GM23338 (cell line): Measurements from ENCODE around the gene SLC39A10. TPM values are rescaled to one million over a fixed set of nuclear protein-coding genes. Genes with fewer than 3 reads are reported as not detected.

Source experiments
- ATAC-seq: fragments of 200-7000 bp; cut with Tn5 transposase; 3 replicates; pipeline ENCODE4 v1.9.1; 2020
- DNase-seq: peaks from one replicate; pipeline ENCODE4 v3.0.0-alpha.2; 2015; ENCODE audit warnings: low spot score
- H2AFZ ChIP-seq: fragments of 200-600 bp; sonication (generic); 2 replicates; pipeline ENCODE4 v1.8.0; 2016; ENCODE audit warnings: antibody characterized with exemption, mild to moderate bottlenecking, moderate library complexity
- H3F3A ChIP-seq: fragments of 200-600 bp; sonication (generic); replicated peaks from 2 replicates; pipeline ENCODE4 v1.8.0; 2017; ENCODE audit warnings: antibody characterized with exemption, mixed run types, low read depth
- H3K27ac ChIP-seq: fragments of 200-600 bp; sonication (generic); 2 replicates; pipeline ENCODE4 v1.6.1; 2016; ENCODE audit warnings: low read depth
- H3K27me3 ChIP-seq: fragments of 200-600 bp; sonication (generic); 2 replicates; pipeline ENCODE4 v1.8.0; 2016; ENCODE audit warnings: mild to moderate bottlenecking, mixed run types, moderate library complexity; ENCODE audit not compliant: insufficient read depth
- H3K36me3 ChIP-seq: fragments of 200-600 bp; sonication (generic); 2 replicates; pipeline ENCODE4 v1.8.0; 2016; ENCODE audit warnings: mild to moderate bottlenecking; ENCODE audit not compliant: insufficient read depth
- H3K4me1 ChIP-seq: fragments of 200-600 bp; sonication (generic); 2 replicates; pipeline ENCODE4 v1.8.0; 2016; ENCODE audit warnings: mild to moderate bottlenecking, moderate library complexity; ENCODE audit not compliant: insufficient read depth
- H3K4me2 ChIP-seq: fragments of 200-600 bp; sonication (generic); 2 replicates; pipeline ENCODE4 v1.7.1; 2017; ENCODE audit warnings: mixed run types
- H3K4me3 ChIP-seq: fragments of 200-600 bp; sonication (generic); 2 replicates; pipeline ENCODE4 v1.6.1; 2016; ENCODE audit warnings: mixed run types
- H3K79me2 ChIP-seq: fragments of 200-600 bp; sonication (generic); replicated peaks from 2 replicates; pipeline ENCODE4 v1.8.0; 2017; ENCODE audit warnings: mild to moderate bottlenecking; ENCODE audit not compliant: insufficient read depth
- H3K9me2 ChIP-seq: fragments of 200-600 bp; sonication (generic); 2 replicates; pipeline ENCODE4 v1.8.0; 2017; ENCODE audit not compliant: insufficient read depth
- H4K20me1 ChIP-seq: fragments of 200-600 bp; sonication (generic); replicated peaks from 2 replicates; pipeline ENCODE4 v1.8.0; 2017; ENCODE audit warnings: mild to moderate bottlenecking; ENCODE audit not compliant: insufficient read depth
- H3K27ac Mint-ChIP-seq: 2 replicates; pipeline ENCODE4 v1.8.0; 2020; ENCODE audit warnings: inconsistent platforms, mild to moderate bottlenecking, moderate library complexity, mixed read lengths
- H3K27me3 Mint-ChIP-seq: 3 replicates; pipeline ENCODE4 v1.8.0; 2022; ENCODE audit warnings: low read depth, mild to moderate bottlenecking, moderate library complexity, mixed read lengths, inconsistent platforms; ENCODE audit not compliant: insufficient read depth, poor library complexity
- H3K36me3 Mint-ChIP-seq: 3 replicates; pipeline ENCODE4 v1.8.0; 2021; ENCODE audit warnings: low read depth, mild to moderate bottlenecking, inconsistent platforms, moderate library complexity, mixed read lengths
- H3K4me1 Mint-ChIP-seq: 3 replicates; pipeline ENCODE4 v1.8.0; 2020; ENCODE audit warnings: mild to moderate bottlenecking, inconsistent platforms, mixed read lengths
- H3K4me3 Mint-ChIP-seq: 3 replicates; pipeline ENCODE4 v1.8.0; 2021; ENCODE audit warnings: moderate library complexity, mild to moderate bottlenecking, inconsistent platforms, mixed read lengths
- H3K9me3 Mint-ChIP-seq: 3 replicates; pipeline ENCODE4 v1.8.0; 2020; ENCODE audit warnings: moderate library complexity, mild to moderate bottlenecking, inconsistent platforms, mixed read lengths
- CREB1 ChIP-seq: fragments of 250-450 bp; sonication (Bioruptor Pico); IDR thresholded peaks from 2 replicates; pipeline ENCODE4 v1.5.0; 2020; ENCODE audit warnings: low read depth, mild to moderate bottlenecking, moderate library complexity
- EZH2 ChIP-seq: fragments of 200-600 bp; sonication (generic); IDR thresholded peaks from one replicate; pipeline ENCODE4 v1.8.0; 2017; ENCODE audit warnings: antibody characterized with exemption, mild to moderate bottlenecking, low read depth; ENCODE audit not compliant: unreplicated experiment
- EZH2phosphoT487 ChIP-seq: fragments of 200-600 bp; sonication (generic); IDR thresholded peaks from one replicate; pipeline ENCODE4 v1.8.1; 2018; ENCODE audit warnings: antibody characterized with exemption; ENCODE audit not compliant: unreplicated experiment
- JUNB ChIP-seq: IDR thresholded peaks from one replicate; pipeline ENCODE4 v1.6.1; 2016; ENCODE audit warnings: antibody characterized with exemption; ENCODE audit not compliant: unreplicated experiment
- NANOG ChIP-seq: IDR thresholded peaks from 2 replicates; pipeline ENCODE4 v1.6.1; 2016; ENCODE audit warnings: antibody characterized with exemption, borderline replicate concordance
- POLR2AphosphoS5 ChIP-seq: IDR thresholded peaks from 2 replicates; pipeline ENCODE4 v1.6.1; 2016; ENCODE audit warnings: antibody characterized with exemption, low read depth
- STAT1 ChIP-seq: IDR thresholded peaks from one replicate; pipeline ENCODE4 v1.6.1; 2016; ENCODE audit warnings: antibody characterized with exemption; ENCODE audit not compliant: unreplicated experiment
- ZNF114 ChIP-seq: fragments of 250-450 bp; sonication (Bioruptor Pico); IDR thresholded peaks from 2 replicates; pipeline ENCODE4 v1.5.0; 2020; ENCODE audit warnings: mild to moderate bottlenecking, moderate library complexity
- ZNF331 ChIP-seq: fragments of 250-450 bp; sonication (Bioruptor Pico); IDR thresholded peaks from 2 replicates; pipeline ENCODE4 v1.5.0; 2020; ENCODE audit warnings: low read depth, mild to moderate bottlenecking, moderate library complexity
- polyA plus RNA-seq: library from polyadenylated mRNA; unstranded; fragments of >200 nt; fragmentation: Nextera tagmentation; extraction: Ambion mirVana; gene quantifications from 2 replicates; pipeline ENCODE4 v1.2.1, GENCODE V29; 2016
- total RNA-seq: library from RNA; depleted of rRNA; stranded (reverse); fragments of >200 nt; shearing (Covaris generic); gene quantifications from 2 replicates; pipeline ENCODE4 v1.2.3, GENCODE V29; 2014
- TF ChIP-seq, protein P1 (sequence below), 2 experiments: fragments of 200-600 bp in 1 of 2; sonication (generic) in 1 of 2; conservative IDR thresholded peaks; 2 replicates each; pipeline versions ENCODE4 v1.5.1 to v1.6.1; 2016 to 2017; ENCODE audit warnings: antibody characterized with exemption in 2 of 2, low read depth in 2 of 2, mild to moderate bottlenecking in 2 of 2, moderate library complexity in 1 of 2
- TF ChIP-seq, protein P2 (sequence below): IDR thresholded peaks from one replicate; pipeline ENCODE4 v1.6.1; 2018; ENCODE audit warnings: antibody characterized with exemption; ENCODE audit not compliant: unreplicated experiment
- TF ChIP-seq, protein P3 (sequence below): fragments of 250-450 bp; sonication (Bioruptor Pico); IDR thresholded peaks from 2 replicates; pipeline ENCODE4 v1.5.0; 2020; ENCODE audit warnings: mild to moderate bottlenecking, moderate library complexity
- TF ChIP-seq, protein P4 (sequence below): IDR thresholded peaks from 2 replicates; pipeline ENCODE4 v1.6.1; 2016; ENCODE audit warnings: antibody characterized with exemption

Gene SLC39A10
- total and polyA plus RNA-seq, 2 experiments from 2014 or later, result 261 to 356 TPM

DNA sequence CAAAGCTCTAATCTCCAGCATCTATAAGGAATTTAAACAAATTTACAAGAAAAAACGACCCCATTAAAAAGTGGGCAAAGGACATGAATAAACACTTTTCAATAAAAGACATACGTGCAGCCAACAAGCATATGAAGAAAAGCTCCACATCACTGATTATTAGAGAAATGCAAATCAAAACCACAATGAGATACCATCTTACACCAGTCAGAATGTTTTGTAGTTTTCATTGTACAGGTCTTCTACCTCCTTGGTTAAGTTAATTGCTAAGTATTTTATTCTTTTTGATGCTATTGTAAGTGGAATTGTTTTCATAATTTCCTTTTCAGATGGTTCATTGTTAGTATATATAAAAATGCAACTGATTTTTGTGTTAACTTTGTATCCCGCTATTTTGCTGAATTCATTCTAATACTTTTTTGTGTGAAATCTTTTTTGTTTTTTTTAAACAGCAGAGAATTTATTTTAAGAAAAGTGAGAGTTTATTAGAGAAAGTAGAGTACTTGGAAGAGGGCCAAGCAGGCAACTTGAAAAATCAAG is 40.7 kb downstream of the SLC39A10 start:
- Histone ChIP-seq H4K20me1 (peaks cover 3% of the 10 kb centered on the region; the same call in 1 of the 2 replicates), H3K9me2 (no peaks in the 10 kb centered on the region), H3K27ac (no peak overlapping the region), H3F3A (no peaks in the 10 kb centered on the region), H3K4me3 (no peak overlapping the region), H3K4me2 (no peak overlapping the region), H3K27me3 (no peaks in the 10 kb centered on the region), H3K4me1 (peaks cover 34% of the 10 kb centered on the region), H2AFZ (no peak overlapping the region), H3K79me2 (peaks cover 100% of the 10 kb centered on the region), H3K36me3 (0 out of 2 replicates have a peak, but pooled peaks cover 3% of the 10 kb centered on the region)
- H3K9me3 Mint-ChIP-seq, result peaks cover 17% of the 10 kb centered on the region
- TF ChIP-seq EZH2phosphoT487 (no peak), STAT1 (no peak), CREB1 (CRISPR knock-in tag) (no peak), JUNB (no peak), EZH2 (no peak), ZNF331 (CRISPR knock-in tag) (no peak), POLR2AphosphoS5 (no peak), NANOG (no peak), ZNF114 (CRISPR knock-in tag) (no peak)
- TF ChIP-seq, protein P1, sequence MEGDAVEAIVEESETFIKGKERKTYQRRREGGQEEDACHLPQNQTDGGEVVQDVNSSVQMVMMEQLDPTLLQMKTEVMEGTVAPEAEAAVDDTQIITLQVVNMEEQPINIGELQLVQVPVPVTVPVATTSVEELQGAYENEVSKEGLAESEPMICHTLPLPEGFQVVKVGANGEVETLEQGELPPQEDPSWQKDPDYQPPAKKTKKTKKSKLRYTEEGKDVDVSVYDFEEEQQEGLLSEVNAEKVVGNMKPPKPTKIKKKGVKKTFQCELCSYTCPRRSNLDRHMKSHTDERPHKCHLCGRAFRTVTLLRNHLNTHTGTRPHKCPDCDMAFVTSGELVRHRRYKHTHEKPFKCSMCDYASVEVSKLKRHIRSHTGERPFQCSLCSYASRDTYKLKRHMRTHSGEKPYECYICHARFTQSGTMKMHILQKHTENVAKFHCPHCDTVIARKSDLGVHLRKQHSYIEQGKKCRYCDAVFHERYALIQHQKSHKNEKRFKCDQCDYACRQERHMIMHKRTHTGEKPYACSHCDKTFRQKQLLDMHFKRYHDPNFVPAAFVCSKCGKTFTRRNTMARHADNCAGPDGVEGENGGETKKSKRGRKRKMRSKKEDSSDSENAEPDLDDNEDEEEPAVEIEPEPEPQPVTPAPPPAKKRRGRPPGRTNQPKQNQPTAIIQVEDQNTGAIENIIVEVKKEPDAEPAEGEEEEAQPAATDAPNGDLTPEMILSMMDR (conservative IDR thresholded peaks at IDR 0.05; ENCODE audit: low read depth in 2 of 2), result no peak
- TF ChIP-seq, protein P2, sequence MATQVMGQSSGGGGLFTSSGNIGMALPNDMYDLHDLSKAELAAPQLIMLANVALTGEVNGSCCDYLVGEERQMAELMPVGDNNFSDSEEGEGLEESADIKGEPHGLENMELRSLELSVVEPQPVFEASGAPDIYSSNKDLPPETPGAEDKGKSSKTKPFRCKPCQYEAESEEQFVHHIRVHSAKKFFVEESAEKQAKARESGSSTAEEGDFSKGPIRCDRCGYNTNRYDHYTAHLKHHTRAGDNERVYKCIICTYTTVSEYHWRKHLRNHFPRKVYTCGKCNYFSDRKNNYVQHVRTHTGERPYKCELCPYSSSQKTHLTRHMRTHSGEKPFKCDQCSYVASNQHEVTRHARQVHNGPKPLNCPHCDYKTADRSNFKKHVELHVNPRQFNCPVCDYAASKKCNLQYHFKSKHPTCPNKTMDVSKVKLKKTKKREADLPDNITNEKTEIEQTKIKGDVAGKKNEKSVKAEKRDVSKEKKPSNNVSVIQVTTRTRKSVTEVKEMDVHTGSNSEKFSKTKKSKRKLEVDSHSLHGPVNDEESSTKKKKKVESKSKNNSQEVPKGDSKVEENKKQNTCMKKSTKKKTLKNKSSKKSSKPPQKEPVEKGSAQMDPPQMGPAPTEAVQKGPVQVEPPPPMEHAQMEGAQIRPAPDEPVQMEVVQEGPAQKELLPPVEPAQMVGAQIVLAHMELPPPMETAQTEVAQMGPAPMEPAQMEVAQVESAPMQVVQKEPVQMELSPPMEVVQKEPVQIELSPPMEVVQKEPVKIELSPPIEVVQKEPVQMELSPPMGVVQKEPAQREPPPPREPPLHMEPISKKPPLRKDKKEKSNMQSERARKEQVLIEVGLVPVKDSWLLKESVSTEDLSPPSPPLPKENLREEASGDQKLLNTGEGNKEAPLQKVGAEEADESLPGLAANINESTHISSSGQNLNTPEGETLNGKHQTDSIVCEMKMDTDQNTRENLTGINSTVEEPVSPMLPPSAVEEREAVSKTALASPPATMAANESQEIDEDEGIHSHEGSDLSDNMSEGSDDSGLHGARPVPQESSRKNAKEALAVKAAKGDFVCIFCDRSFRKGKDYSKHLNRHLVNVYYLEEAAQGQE, result no peak
- TF ChIP-seq, protein P3, sequence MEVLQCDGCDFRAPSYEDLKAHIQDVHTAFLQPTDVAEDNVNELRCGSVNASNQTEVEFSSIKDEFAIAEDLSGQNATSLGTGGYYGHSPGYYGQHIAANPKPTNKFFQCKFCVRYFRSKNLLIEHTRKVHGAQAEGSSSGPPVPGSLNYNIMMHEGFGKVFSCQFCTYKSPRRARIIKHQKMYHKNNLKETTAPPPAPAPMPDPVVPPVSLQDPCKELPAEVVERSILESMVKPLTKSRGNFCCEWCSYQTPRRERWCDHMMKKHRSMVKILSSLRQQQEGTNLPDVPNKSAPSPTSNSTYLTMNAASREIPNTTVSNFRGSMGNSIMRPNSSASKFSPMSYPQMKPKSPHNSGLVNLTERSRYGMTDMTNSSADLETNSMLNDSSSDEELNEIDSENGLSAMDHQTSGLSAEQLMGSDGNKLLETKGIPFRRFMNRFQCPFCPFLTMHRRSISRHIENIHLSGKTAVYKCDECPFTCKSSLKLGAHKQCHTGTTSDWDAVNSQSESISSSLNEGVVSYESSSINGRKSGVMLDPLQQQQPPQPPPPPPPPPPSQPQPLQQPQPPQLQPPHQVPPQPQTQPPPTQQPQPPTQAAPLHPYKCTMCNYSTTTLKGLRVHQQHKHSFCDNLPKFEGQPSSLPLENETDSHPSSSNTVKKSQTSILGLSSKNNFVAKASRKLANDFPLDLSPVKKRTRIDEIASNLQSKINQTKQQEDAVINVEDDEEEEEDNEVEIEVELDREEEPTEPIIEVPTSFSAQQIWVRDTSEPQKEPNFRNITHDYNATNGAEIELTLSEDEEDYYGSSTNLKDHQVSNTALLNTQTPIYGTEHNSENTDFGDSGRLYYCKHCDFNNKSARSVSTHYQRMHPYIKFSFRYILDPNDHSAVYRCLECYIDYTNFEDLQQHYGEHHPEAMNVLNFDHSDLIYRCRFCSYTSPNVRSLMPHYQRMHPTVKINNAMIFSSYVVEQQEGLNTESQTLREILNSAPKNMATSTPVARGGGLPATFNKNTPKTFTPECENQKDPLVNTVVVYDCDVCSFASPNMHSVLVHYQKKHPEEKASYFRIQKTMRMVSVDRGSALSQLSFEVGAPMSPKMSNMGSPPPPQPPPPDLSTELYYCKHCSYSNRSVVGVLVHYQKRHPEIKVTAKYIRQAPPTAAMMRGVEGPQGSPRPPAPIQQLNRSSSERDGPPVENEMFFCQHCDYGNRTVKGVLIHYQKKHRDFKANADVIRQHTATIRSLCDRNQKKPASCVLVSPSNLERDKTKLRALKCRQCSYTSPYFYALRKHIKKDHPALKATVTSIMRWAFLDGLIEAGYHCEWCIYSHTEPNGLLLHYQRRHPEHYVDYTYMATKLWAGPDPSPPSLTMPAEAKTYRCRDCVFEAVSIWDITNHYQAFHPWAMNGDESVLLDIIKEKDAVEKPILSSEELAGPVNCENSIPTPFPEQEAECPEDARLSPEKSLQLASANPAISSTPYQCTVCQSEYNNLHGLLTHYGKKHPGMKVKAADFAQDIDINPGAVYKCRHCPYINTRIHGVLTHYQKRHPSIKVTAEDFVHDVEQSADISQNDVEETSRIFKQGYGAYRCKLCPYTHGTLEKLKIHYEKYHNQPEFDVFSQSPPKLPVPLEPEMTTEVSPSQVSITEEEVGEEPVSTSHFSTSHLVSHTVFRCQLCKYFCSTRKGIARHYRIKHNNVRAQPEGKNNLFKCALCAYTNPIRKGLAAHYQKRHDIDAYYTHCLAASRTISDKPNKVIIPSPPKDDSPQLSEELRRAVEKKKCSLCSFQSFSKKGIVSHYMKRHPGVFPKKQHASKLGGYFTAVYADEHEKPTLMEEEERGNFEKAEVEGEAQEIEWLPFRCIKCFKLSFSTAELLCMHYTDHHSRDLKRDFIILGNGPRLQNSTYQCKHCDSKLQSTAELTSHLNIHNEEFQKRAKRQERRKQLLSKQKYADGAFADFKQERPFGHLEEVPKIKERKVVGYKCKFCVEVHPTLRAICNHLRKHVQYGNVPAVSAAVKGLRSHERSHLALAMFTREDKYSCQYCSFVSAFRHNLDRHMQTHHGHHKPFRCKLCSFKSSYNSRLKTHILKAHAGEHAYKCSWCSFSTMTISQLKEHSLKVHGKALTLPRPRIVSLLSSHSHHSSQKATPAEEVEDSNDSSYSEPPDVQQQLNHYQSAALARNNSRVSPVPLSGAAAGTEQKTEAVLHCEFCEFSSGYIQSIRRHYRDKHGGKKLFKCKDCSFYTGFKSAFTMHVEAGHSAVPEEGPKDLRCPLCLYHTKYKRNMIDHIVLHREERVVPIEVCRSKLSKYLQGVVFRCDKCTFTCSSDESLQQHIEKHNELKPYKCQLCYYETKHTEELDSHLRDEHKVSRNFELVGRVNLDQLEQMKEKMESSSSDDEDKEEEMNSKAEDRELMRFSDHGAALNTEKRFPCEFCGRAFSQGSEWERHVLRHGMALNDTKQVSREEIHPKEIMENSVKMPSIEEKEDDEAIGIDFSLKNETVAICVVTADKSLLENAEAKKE (CRISPR knock-in tag), result no peak
- TF ChIP-seq, protein P4, sequence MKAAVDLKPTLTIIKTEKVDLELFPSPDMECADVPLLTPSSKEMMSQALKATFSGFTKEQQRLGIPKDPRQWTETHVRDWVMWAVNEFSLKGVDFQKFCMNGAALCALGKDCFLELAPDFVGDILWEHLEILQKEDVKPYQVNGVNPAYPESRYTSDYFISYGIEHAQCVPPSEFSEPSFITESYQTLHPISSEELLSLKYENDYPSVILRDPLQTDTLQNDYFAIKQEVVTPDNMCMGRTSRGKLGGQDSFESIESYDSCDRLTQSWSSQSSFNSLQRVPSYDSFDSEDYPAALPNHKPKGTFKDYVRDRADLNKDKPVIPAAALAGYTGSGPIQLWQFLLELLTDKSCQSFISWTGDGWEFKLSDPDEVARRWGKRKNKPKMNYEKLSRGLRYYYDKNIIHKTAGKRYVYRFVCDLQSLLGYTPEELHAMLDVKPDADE, result no peak
- peaks cover 24% of the 10 kb centered on the region for H3K4me1 Mint-ChIP-seq
- H3K27me3 Mint-ChIP-seq, result peaks cover 2% of the 10 kb centered on the region
- DNase-seq, result no peak
- no peak overlapping the region for H3K27ac Mint-ChIP-seq
- H3K36me3 Mint-ChIP-seq, result peaks cover 50% of the 10 kb centered on the region
- H3K4me3 Mint-ChIP-seq, result no peak overlapping the region
- no peak for ATAC-seq
